Stimulated activated CD8-positive, alpha-beta memory T cell treated with anti-CD3 and anti-CD28 coated beads, Interleukin-15, amount 100 ng/mL, for 4 hours (primary cell): Measurements from ENCODE around the gene GRHL3.

ENCODE experiments used
- DNase-seq, 2 donors: peaks; one replicate each; pipeline ENCODE4 v3.0.0-alpha.2; 2020; ENCODE audit warnings: low read depth in 2 of 2

GRHL3 gene

GRCh38 chr1:24343412-24344089 lies 24.4 kb downstream of the GRHL3 start:
- DNase-seq = no peak

- no peak for DNase-seq
Measured at GRCh38 chr1:24344090-24344742, 25.1 kb downstream of the GRHL3 start.

GRCh38 chr1:24345334-24345733 lies 26.2 kb downstream of the GRHL3 start:
- DNase-seq = no peak

- DNase-seq = no peak
Measured at GRCh38 chr1:24347159-24347934, 28.2 kb downstream of the GRHL3 start.

GRCh38 chr1:24348196-24348595 lies 29.0 kb downstream of the GRHL3 start:
- DNase-seq = no peak

- DNase-seq = no peak
Measured at GRCh38 chr1:24349891-24350290, 30.7 kb downstream of the GRHL3 start.

- no peak for DNase-seq
Measured at GRCh38 chr1:24351247-24351646, 32.1 kb downstream of the GRHL3 start.

- no peak for DNase-seq
Measured at GRCh38 chr1:24351918-24352627, 32.9 kb downstream of the GRHL3 start.

- DNase-seq = no peak
Measured at GRCh38 chr1:24353292-24353891, 34.2 kb downstream of the GRHL3 start.

- no peak for DNase-seq
Measured at GRCh38 chr1:24355466-24355865, 36.3 kb downstream of the GRHL3 start.

GRCh38 chr1:24357038-24357437 lies 37.9 kb downstream of the GRHL3 start:
- DNase-seq = no peak

- no peak for DNase-seq
Measured at GRCh38 chr1:24360681-24361080, 41.5 kb downstream of the GRHL3 start.

GRCh38 chr1:24361811-24362210 lies 42.7 kb downstream of the GRHL3 start:
- DNase-seq = no peak

GRCh38 chr1:24362396-24362795 lies 43.2 kb downstream of the GRHL3 start:
- no peak for DNase-seq

- DNase-seq = no peak
Measured at GRCh38 chr1:24362982-24363614, 43.9 kb downstream of the GRHL3 start.

GRCh38 chr1:24363994-24364393 lies 44.8 kb downstream of the GRHL3 start:
- no peak for DNase-seq

GRCh38 chr1:24364605-24364974 lies 45.4 kb downstream of the GRHL3 start:
- DNase-seq = no peak

- DNase-seq = no peak
Measured at GRCh38 chr1:24364975-24365678, 46.0 kb downstream of the GRHL3 start.

GRCh38 chr1:24366707-24367106 lies 47.5 kb downstream of the GRHL3 start:
- no peak for DNase-seq

GRCh38 chr1:24369199-24369598 lies 50.0 kb downstream of the GRHL3 start:
- no peak for DNase-seq

- no peak for DNase-seq
Measured at GRCh38 chr1:24369801-24370200, 50.6 kb downstream of the GRHL3 start.
